Stimulated activated CD8-positive, alpha-beta memory T cell treated with anti-CD3 and anti-CD28 coated beads, Interleukin-15, amount 100 ng/mL, for 4 hours (primary cell): ENCODE data around the gene BCL11B.

Experiments used
- DNase-seq, 2 donors: peaks; one replicate each; pipeline ENCODE4 v3.0.0-alpha.2; 2020; ENCODE audit warnings: low read depth in 2 of 2

Gene BCL11B

GRCh38 chr14:99254328-99255009 lies 17.5 kb downstream of the BCL11B start:
- DNase-seq = no peak

GRCh38 chr14:99253890-99254289 lies 18.1 kb downstream of the BCL11B start:
- no peak for DNase-seq

- DNase-seq = peak in 1 of 2 donors; percentile 38
Observed at GRCh38 chr14:99252940-99253868, 18.8 kb downstream of the BCL11B start.

- no peak for DNase-seq
Observed at GRCh38 chr14:99252443-99252939, 19.5 kb downstream of the BCL11B start.

GRCh38 chr14:99251721-99252120 lies 20.3 kb downstream of the BCL11B start:
- no peak for DNase-seq

GRCh38 chr14:99250636-99251208 lies 21.3 kb downstream of the BCL11B start:
- DNase-seq = no peak

GRCh38 chr14:99249389-99249788 lies 22.6 kb downstream of the BCL11B start:
- no peak for DNase-seq

GRCh38 chr14:99248761-99249171 lies 23.2 kb downstream of the BCL11B start:
- no peak for DNase-seq

- DNase-seq = no peak
Observed at GRCh38 chr14:99247772-99248171, 24.2 kb downstream of the BCL11B start.

GRCh38 chr14:99247101-99247729 lies 24.8 kb downstream of the BCL11B start:
- DNase-seq = no peak

- DNase-seq = no peak
Observed at GRCh38 chr14:99246536-99247097, 25.4 kb downstream of the BCL11B start.

- DNase-seq = no peak
Observed at GRCh38 chr14:99245564-99246511, 26.2 kb downstream of the BCL11B start.

- DNase-seq = no peak
Observed at GRCh38 chr14:99244941-99245563, 26.9 kb downstream of the BCL11B start.

- no peak for DNase-seq
Observed at GRCh38 chr14:99244367-99244901, 27.6 kb downstream of the BCL11B start.

GRCh38 chr14:99242816-99243721 lies 28.9 kb downstream of the BCL11B start:
- DNase-seq = no peak

GRCh38 chr14:99242238-99242637 lies 29.8 kb downstream of the BCL11B start:
- no peak for DNase-seq

GRCh38 chr14:99241325-99242010 lies 30.5 kb downstream of the BCL11B start:
- DNase-seq = no peak
